PC-3 (cell line): Measurements from ENCODE around the gene RGL3. TPM values are rescaled to one million over a fixed set of nuclear protein-coding genes. Genes with fewer than 3 reads are reported as not detected.

ENCODE experiments used
- ATAC-seq: fragments of 200-7000 bp; cut with Tn5 transposase; 2 replicates; pipeline ENCODE4 v1.9.1; 2020; ENCODE audit warnings: mild to moderate bottlenecking, moderate library complexity
- BruUV-seq: library from RNA; stranded (reverse); fragments of 400-500 nt; replicated peaks from 2 replicates; lab custom pipeline; 2021; lab: Mats Ljungman, UMichigan
- CTCF ChIA-PET: fragments of 300-600 bp; sonication (Branson Sonifier 250); formaldehyde crosslinking; loops from one replicate; lab custom pipeline; 2022; ENCODE audit warnings: antibody characterized with exemption; lab: Charles Lee
- POLR2A ChIA-PET: fragments of 300-600 bp; sonication (Branson Sonifier 250); formaldehyde crosslinking; loops from one replicate; lab custom pipeline; 2022; ENCODE audit warnings: antibody characterized with exemption; ENCODE audit not compliant: unreplicated experiment; lab: Charles Lee
- DNase-seq: peaks from one replicate; pipeline ENCODE4 v3.0.0-alpha.2; 2015
- H2AFZ ChIP-seq: fragments of 300-600 bp; sonication (generic); 2 replicates; pipeline ENCODE4 v1.6.0; 2016; ENCODE audit warnings: antibody characterized with exemption, low read length
- H3F3A ChIP-seq: fragments of 300-600 bp; sonication (generic); one replicate; pipeline ENCODE4 v1.6.0; 2017; ENCODE audit warnings: antibody characterized with exemption, low read length, control low read depth, mild to moderate bottlenecking; ENCODE audit not compliant: unreplicated experiment
- H3K27ac ChIP-seq: fragments of 300-600 bp; sonication (generic); 2 replicates; pipeline ENCODE4 v1.5.1; 2016; ENCODE audit warnings: mild to moderate bottlenecking, low read length
- H3K27me3 ChIP-seq: fragments of 300-600 bp; sonication (generic); 2 replicates; pipeline ENCODE4 v1.6.1; 2016; ENCODE audit warnings: low read length, mixed read lengths
- H3K36me3 ChIP-seq: fragments of 300-600 bp; sonication (generic); 2 replicates; pipeline ENCODE4 v1.6.1; 2016; ENCODE audit warnings: low read depth, mixed run types, low read length, mixed read lengths
- H3K4me1 ChIP-seq: fragments of 300-600 bp; sonication (generic); 2 replicates; pipeline ENCODE4 v1.5.1; 2016; ENCODE audit warnings: low read length; ENCODE audit not compliant: insufficient read depth
- H3K4me2 ChIP-seq: fragments of 300-600 bp; sonication (generic); 2 replicates; pipeline ENCODE4 v1.6.0; 2016; ENCODE audit warnings: low read length
- H3K4me3 ChIP-seq: fragments of 300-600 bp; sonication (generic); 2 replicates; pipeline ENCODE4 v1.5.1; 2016; ENCODE audit warnings: mild to moderate bottlenecking, low read length, mixed read lengths
- H3K79me2 ChIP-seq: fragments of 300-600 bp; sonication (generic); 2 replicates; pipeline ENCODE4 v1.6.1; 2017; ENCODE audit warnings: low read length, mixed read lengths
- H3K9ac ChIP-seq: fragments of 300-600 bp; sonication (generic); 2 replicates; pipeline ENCODE4 v1.6.0; 2016; ENCODE audit warnings: mild to moderate bottlenecking, low read length
- H3K9me2 ChIP-seq: fragments of 300-600 bp; sonication (generic); replicated peaks from 2 replicates; pipeline ENCODE4 v1.6.1; 2016; ENCODE audit warnings: mixed run types, low read length, mixed read lengths
- H3K9me3 ChIP-seq: fragments of 300-600 bp; sonication (generic); 2 replicates; pipeline ENCODE4 v1.6.1; 2016; ENCODE audit warnings: low read length, mixed read lengths
- H4K20me1 ChIP-seq: fragments of 300-600 bp; sonication (generic); 2 replicates; pipeline ENCODE4 v1.6.1; 2016; ENCODE audit warnings: low read length, mixed read lengths
- CTCF ChIP-seq: fragments of 300-600 bp; sonication (generic); conservative IDR thresholded peaks from 2 replicates; pipeline ENCODE4 v1.5.1; 2017; ENCODE audit warnings: antibody characterized with exemption, low read depth, mild to moderate bottlenecking, low read length
- EZH2 ChIP-seq: fragments of 300-600 bp; sonication (generic); IDR thresholded peaks from one replicate; pipeline ENCODE4 v1.6.1; 2017; ENCODE audit warnings: antibody characterized with exemption, mild to moderate bottlenecking, low read length; ENCODE audit not compliant: unreplicated experiment
- EZH2phosphoT487 ChIP-seq: fragments of 300-600 bp; sonication (generic); IDR thresholded peaks from 2 replicates; pipeline ENCODE4 v1.6.1; 2018; ENCODE audit warnings: mild to moderate bottlenecking, antibody characterized with exemption, low read length, borderline replicate concordance
- intact Hi-C: fragments of 100-400 bp; cut with micrococcal nuclease; formaldehyde crosslinking; loops from 2 replicates; pipeline ENCODE4 v1.9.0; 2023
- total RNA-seq: library from RNA; depleted of rRNA; stranded (reverse); fragments of >200 nt; gene quantifications from 2 replicates; pipeline ENCODE4 v1.2.3, GENCODE V29; 2014

RGL3 gene
- total RNA-seq, 1 experiment from 2014 or later, result 23.5 TPM

DNA sequence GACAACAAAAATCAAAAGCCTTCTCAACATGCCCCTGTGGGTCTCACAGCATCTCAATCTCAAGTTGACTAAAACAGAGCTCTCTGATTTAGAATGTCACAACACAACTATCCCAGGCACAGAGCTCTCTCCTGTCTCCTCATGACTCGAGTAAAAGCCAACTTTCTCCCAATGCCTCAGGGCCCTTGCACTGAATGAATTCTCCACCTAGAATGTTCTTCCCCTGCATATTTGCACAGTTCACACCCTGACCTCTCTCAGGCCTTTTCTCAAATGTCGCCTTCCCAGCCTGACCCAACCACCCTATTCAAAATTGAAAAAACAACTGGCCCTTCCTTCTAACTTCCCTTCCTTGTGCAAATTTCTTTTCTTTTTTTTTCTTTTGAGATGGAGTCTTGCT, 48.4 kb downstream of the RGL3 start:
- Histone ChIP-seq H3K4me1 (peaks cover 15% of the 10 kb centered on the region), H3K36me3 (no peaks in the 10 kb centered on the region), H3K9ac (no peak overlapping the region), H3K4me3 (no peak overlapping the region), H2AFZ (no peak overlapping the region), H3K27me3 (no peaks in the 10 kb centered on the region), H4K20me1 (no peaks in the 10 kb centered on the region), H3K27ac (no peak overlapping the region), H3F3A (no peaks in the 10 kb centered on the region), H3K4me2 (no peak overlapping the region), H3K9me2 (no peaks in the 10 kb centered on the region), H3K9me3 (no peaks in the 10 kb centered on the region), H3K79me2 (peaks cover 7% of the 10 kb centered on the region)
- ChIA-PET CTCF (no interaction called here), POLR2A (no interaction called here)
- BruUV-seq, result no TSS peak
- intact Hi-C loops, result no loop called here
- no peak for TF ChIP-seq CTCF
- no peak for TF ChIP-seq EZH2phosphoT487
- no peak for TF ChIP-seq EZH2
- ATAC-seq, result no peak
- DNase-seq, result no peak

- no peak overlapping the region for H3K27ac ChIP-seq
- no TSS peak for BruUV-seq
- POLR2A ChIA-PET, result interaction anchor here (0.6 kb wide), 1 partner anchor 21 kb away, joined by 4 read pairs; the partner anchor contains the start of genes CCDC159 and TMEM205
- no peaks in the 10 kb centered on the region for H3F3A ChIP-seq
- H3K9me3 ChIP-seq, result no peaks in the 10 kb centered on the region
- no peaks in the 10 kb centered on the region for H3K79me2 ChIP-seq
- no peaks in the 10 kb centered on the region for H3K36me3 ChIP-seq
- DNase-seq, result no peak
- H3K4me1 ChIP-seq, result no peaks in the 10 kb centered on the region
- CTCF ChIA-PET, result no interaction called here
- no peak overlapping the region for H3K4me2 ChIP-seq
- no peaks in the 10 kb centered on the region for H3K9me2 ChIP-seq
- no peak for TF ChIP-seq EZH2phosphoT487
- no peak for TF ChIP-seq EZH2
- no peak for TF ChIP-seq CTCF
- no peak overlapping the region for H3K9ac ChIP-seq
- H3K27me3 ChIP-seq, result no peaks in the 10 kb centered on the region
- no peaks in the 10 kb centered on the region for H4K20me1 ChIP-seq
- H3K4me3 ChIP-seq, result no peak overlapping the region
- intact Hi-C loops, result no loop called here
- no peak for ATAC-seq
- H2AFZ ChIP-seq, result no peak overlapping the region
These were observed 51.6 kb downstream of the RGL3 start for GRCh38 chr19:11367528-11367927.

- DNase-seq, result no peak
- no TSS peak for BruUV-seq
- intact Hi-C loops, result no loop called here
- POLR2A ChIA-PET, result no interaction called here
- no peak for TF ChIP-seq EZH2
- Histone ChIP-seq H3F3A (no peaks in the 10 kb centered on the region), H3K4me1 (no peaks in the 10 kb centered on the region), H3K9ac (no peak overlapping the region), H2AFZ (no peak overlapping the region), H3K9me2 (no peaks in the 10 kb centered on the region), H3K4me3 (no peak overlapping the region), H3K27me3 (no peaks in the 10 kb centered on the region), H4K20me1 (no peaks in the 10 kb centered on the region), H3K79me2 (no peaks in the 10 kb centered on the region), H3K27ac (no peak overlapping the region), H3K4me2 (no peak overlapping the region), H3K9me3 (no peaks in the 10 kb centered on the region), H3K36me3 (peaks cover 3% of the 10 kb centered on the region; the same call in 1 of the 2 replicates)
- CTCF ChIA-PET, result no interaction called here
- no peak for ATAC-seq
These were observed 53.5 kb downstream of the RGL3 start for GRCh38 chr19:11365557-11366117.
